ENCODE measurements around the gene TRIP12. TPM values are rescaled to one million over a fixed set of nuclear protein-coding genes. Genes with fewer than 3 reads are reported as not detected.
"Not testable (repeated sequence)": the region's sequence is repeated elsewhere in the genome, so short reads cannot be mapped to it uniquely, and the experiment has no call there.

TRIP12 gene
- total RNA-seq, 2 experiments from 2014 or later = 251 to 258 TPM

DNA sequence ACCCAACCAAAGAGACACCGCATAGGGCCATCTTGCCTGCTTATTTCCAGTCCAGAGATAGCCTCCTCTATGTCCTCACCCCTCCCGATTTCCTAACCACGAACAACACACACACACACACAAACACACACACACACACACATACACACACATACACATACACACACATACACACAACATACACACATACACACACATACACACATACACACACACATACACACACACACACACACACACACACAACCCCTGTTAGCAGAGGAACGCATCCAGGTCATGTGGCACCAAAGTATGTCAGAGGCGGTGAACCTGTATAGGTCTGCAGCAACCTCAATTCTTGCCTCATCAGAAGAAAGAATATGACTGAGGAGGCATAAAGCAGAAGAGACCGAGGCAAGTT, 188.9 kb downstream of the TRIP12 start:
- ChIA-PET POLR2A (no interaction called here), CTCF (no interaction called here)

DNA sequence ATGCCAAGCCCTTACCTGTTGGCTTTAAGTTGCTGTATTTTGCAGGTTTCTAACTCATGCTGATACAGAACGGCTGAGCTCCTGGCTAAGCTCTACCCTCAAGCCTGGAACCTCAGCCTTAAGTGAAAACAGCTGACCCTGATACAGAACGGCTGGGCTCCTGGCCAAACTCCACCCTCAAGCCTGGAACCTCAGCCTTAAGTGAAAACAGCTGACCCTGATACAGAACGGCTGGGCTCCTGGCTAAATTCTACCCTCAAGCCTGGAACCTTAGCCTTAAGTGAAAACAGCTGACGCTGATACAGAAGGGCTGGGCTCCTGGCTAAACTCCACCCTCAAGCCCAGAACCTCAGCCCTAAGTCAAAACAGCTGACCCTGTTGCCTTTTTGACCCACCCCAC, 189.9 kb downstream of the TRIP12 start:
- ChIA-PET CTCF (no interaction called here), POLR2A (no interaction called here)

DNA sequence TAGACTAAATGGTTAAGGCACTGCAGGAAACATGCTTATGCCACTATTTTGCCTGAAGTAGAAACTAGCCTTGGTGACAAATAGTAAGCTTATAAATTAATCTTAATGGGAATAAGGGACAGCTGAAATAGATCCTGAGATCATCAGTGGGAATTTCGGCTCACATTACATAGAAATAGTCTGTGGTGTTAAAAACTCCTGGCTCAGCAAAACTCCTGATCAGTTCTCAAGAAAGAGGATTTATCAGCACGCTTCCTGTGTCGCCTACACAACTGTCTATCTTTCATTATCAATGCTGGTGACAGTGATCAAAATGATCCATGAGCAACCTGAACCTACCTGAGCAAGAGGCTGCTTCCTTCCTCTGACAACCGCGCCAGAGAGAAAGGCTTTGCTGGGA, 190.4 kb downstream of the TRIP12 start:
- ChIA-PET CTCF (interaction anchor here (0.7 kb wide), 1 partner anchor 884 kb away, joined by 3 read pairs; no protein-coding TSS in a partner anchor), POLR2A (no interaction called here)

DNA sequence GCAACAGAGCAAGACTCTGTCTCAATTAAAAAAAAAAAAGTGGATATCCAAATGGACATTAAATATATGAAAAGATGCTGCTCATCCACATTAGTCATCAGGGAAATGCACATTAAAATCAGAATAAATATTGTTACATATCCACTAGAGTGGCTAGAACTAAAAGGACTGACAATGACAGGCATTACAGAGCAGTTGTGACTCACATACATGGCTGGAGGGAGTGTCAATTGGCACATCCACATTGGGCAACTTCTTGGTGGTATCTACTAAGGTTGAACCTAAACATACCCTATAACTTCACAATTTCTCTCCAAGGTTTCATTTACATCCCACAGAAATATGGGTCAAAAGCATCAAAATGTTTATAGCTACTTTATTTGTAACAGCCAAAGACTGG, 193.4 kb downstream of the TRIP12 start:
- CTCF ChIA-PET = no interaction called here

DNA sequence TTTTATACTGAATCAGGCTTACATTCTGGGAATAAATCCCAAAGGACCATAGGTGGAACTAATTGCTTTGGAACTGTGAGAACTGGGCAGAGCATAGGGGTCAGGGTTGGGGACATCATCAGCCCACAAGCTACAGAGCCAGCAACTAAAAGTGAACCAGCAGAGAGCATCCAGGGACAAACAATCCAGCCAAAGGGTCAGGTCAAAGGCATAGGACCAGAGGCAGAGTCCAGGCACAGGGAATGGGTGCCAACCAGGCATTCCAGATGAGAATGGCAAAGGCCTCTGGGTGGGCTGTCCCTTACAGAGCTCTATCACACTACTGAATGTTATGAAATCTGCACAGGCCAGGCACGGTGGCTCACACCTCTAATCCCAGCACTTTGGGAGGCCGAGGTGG, 195.2 kb downstream of the TRIP12 start:
- ChIA-PET CTCF (no interaction called here), POLR2A (no interaction called here)

More for the DNA sequence above, 193.4 kb downstream of the TRIP12 start:
- POLR2A ChIA-PET = no interaction called here

DNA sequence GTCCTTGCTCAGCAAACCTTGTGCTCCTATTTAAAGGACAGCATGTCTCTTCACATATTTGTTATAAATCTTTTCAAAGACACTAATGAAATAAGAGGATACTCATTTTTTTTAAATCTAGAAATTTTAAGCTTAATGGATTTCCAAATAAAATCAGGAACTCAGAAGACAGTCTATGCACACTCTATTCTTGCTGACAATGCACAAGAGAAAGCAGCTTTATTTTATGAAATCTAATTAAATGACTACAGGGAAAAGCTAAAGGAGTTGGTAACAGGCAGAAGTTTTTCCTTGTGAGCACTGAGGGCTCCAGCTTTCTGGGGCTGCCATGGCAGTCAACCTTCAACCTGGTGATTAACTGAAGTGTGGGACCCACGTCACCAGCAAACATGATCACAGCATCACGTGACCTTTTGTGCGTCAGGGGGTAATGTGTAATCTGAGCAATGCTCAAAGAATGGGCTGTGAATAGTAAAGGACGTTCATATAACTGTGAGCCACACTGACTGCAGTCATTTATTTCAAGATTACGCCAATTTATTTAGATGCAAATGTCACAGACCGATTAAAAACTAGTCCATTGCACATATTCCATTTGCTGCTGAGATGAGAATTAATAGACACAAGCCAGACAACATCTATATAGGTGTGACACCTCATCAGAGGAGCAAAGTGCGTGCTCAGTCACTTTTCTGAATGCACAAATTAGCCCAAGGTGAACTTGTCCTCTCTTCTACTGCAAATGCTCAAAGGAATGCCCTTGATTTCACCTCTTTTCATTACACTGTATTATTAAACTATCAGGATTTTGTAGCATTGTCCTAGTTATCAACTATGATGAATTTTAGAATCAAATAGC, 195.9 kb downstream of the TRIP12 start:
- POLR2A ChIA-PET = no interaction called here
- CTCF ChIA-PET = no interaction called here

DNA sequence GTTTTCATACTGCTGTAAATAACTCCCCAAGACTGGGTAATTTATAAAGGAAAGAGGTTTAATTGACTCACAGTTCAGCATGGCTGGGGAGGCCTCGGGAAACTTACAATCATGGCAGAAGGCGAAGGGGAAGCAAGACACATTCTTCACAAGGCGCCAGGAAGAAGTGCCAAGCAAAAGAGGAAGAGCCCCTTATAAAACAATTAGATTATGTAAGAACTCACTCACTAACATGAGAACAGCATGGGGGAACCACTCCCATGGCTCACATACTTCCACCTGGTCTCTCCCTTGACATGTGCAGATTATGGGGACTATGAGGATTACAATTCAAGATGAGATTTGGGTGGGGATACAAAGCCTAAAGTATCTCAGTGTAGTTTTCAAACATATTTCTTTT, 198.6 kb downstream of the TRIP12 start:
- CTCF ChIA-PET, POLR2A ChIA-PET: not testable (repeated sequence)

DNA sequence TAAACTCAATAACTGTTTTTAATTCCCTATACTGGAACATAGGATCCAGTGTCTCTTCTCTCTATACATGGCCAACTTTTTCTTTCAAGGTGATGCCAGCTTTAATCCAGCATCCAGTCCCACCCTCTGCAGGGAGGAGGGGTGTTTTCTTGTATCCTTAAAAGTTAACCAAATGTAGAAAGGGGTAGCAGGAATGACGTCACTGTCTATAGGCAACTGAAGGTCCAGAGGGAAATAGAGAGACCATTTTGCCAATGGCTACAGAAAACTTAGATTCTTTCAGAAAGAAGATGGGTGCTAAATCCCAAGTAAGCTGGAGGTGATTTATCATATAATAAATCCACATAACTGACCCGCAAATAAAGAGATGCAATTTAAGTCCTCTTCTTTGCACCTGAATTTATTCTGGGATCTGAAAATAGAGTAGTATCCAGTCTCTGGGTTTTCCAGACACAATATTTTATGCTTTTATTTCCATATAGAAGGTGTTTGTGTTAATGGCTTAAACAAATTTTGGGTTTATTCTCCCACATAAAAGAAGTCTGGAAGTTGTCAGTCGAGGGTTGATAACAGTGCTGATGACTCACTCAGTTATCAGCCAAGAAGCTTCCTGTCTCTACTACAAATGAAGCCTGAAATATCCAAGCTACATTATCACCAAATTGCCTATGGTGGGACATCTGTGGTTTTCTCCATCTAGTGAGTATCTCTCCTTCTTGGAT, 201.7 kb downstream of the TRIP12 start:
- POLR2A ChIA-PET = no interaction called here
- CTCF ChIA-PET = no interaction called here

DNA sequence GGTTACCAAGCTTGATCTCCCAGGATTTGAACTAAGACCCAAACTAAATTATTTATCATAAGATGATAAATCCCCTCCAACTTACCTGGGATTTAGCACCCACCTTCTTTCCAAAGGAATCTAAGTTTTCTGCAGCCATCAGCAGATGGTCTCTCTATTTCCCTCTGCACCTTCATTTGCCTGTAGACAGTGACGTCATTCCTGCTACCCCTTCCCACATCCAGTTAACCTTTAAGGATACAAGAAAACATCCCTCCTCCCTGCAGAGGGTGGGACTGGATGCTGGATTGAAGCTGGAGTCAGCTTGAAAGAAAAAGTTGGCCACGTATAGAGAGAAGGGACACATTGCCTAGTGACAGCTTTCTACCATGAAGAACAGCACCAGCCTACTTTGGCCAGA, 203.8 kb downstream of the TRIP12 start:
- ChIA-PET POLR2A (no interaction called here), CTCF (no interaction called here)

DNA sequence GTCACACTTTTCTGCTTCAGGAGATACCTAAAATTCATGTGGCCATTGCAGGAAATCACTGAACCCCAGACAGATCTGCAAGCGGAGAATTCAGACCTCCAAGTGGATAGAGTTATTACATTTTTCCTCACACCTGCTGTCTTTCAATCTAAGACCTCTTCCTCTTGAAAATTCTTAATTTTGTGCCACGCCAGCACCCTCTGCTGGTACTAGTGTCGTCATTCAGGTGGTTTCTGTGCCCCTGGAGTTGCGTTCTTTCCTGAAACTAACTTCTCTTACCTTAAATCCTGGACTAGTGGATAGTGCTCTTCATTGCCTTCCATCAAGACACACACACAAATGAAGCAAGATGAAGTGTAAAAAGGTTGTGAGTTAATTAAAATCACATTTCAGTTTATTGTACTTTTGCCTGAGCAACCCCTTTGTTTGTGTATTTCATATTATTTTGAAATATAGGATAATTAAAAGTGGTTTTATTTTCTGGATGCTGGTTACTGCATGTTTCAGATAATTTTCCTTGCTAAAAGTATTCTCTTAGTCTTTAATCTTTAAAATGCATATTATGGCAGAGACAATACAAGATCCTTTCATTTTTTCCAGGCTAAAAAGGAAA, 205.8 kb downstream of the TRIP12 start:
- ChIA-PET CTCF (no interaction called here), POLR2A (no interaction called here)

DNA sequence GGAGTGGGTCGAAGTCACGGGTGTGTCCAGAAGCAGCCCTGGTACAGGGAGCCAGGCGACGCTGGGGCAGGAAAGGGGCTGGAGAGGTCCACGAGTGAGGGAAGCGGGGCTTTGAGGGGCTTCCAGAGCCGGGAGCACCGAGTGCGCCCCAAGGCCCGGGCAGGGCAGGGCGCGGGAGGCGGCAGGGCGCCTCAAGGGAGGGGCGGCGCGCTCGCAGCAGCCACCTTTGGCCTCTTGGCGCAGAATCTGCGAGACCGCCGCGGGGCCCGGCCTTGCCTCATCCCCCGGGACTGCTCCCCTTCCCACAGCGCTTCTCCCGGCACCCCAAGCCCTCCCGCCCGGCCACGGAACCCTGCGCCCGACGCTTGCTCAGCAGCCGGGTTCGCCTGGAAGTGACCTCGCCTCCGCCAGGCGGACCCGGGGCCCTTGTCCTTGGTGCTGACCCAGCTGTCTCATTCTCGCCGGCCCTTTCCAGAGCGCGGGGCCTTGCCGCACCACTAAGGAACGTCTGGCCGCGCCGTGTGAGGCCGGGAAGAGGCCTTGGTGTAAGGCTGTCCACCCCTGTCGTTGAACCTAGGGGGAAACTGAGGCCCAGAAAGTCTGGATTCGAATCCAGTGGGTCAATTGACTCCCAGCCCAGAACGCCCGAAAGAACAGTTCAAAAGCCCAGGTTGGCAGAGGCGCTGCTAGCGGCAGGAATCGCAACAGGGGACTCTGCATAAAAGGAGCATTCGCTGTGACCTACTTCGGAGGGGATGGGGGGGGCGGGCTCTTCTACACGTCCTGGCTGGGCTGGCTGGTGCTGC, 206.9 kb downstream of the TRIP12 start:
- POLR2A ChIA-PET = no interaction called here
- CTCF ChIA-PET = no interaction called here

DNA sequence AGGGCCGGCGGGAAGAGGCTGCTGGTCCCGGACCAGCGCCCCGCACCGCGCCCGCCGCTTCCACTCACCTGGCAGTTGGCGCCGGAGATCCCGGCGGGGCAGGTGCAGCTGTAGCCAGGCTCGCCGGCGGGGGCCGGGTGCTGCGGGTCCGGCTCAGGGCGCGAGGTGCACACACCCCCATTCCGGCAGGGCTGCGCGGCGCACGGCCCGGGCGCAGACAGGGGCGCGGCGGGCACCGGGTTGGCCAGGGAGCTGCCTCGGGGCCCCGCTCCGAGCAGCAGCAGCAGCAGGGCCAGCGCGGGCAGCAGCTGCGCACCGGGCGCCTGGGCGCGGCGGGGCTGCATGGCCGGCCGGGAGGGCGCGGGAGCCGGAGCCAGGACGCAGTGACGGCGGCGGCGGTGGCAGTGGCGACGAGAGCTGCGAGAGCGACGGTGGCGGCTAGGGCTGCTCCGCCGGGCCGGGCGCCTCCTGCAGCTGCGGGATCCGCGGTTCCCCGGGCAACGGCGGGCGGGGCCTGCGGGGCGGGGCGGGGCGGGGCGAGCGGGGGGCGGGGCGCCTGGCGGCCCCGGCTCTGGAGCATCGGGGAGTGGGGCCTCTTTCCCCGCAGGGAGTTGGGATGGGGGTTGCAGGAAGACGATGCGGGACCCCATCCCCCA, 207.6 kb downstream of the TRIP12 start, which contains the start of gene DNER:
DNER (minus strand) TSS at position 476 of the 656 bp plus-strand sequence; CDS start at position 344, 132 bp downstream.
- POLR2A ChIA-PET = no interaction called here
- CTCF ChIA-PET = no interaction called here

Other genes starting within 250 kb of the TRIP12 start
- gene DNER, start 207.5 kb downstream of the TRIP12 start, total RNA-seq = not detected
- gene FBXO36, start 494 bp upstream of the TRIP12 start, total RNA-seq = 1 to 10 TPM in 1 of 2 experiments, under 1 TPM in 1; 0.82 to 1.0 TPM
- gene SLC16A14, start 146.9 kb upstream of the TRIP12 start, total RNA-seq = 1 to 10 TPM in 1 of 2 experiments, under 1 TPM in 1; 0.84 to 1.2 TPM

Measured in activated CD8-positive, alpha-beta memory T cell treated with anti-CD3 and anti-CD28 coated beads for 36 hours (primary cell).